Heart right ventricle (tissue), 16 donors: ENCODE data around the gene RWDD2A. TPM values are rescaled to one million over a fixed set of nuclear protein-coding genes. Genes with fewer than 3 reads are reported as not detected.
A peak's percentile ranks its signal among the peaks of the same experiment; 100 is the strongest.

Experiments used
- ATAC-seq, 8 donors: fragments of 200-7000 bp; cut with Tn5 transposase; one replicate each; pipeline ENCODE4 v1.9.1; 2020; ENCODE audit warnings: mild to moderate bottlenecking in 8 of 8, moderate library complexity in 8 of 8, moderate number of reproducible peaks in 1 of 8
- DNase-seq, 2 donors: peaks; one replicate each; pipeline ENCODE4 v3.0.0-alpha.2; 2020
- H3K27ac ChIP-seq, 10 donors: fragments of 200-600 bp; sonication (generic) in 2 of 10; one replicate each; pipeline versions ENCODE4 v1.5.0 to v1.8.0; 2020 to 2022; ENCODE audit warnings: mild to moderate bottlenecking in 3 of 10
- H3K27me3 ChIP-seq, 7 donors: fragments of 200-600 bp; one replicate each; pipeline ENCODE4 v1.8.0; 2021 to 2022; ENCODE audit warnings: mild to moderate bottlenecking in 2 of 7
- H3K36me3 ChIP-seq, 9 donors: fragments of 200-600 bp; sonication (generic) in 1 of 9; one replicate each; pipeline versions ENCODE4 v1.5.0 to v1.8.0; 2020 to 2022; ENCODE audit warnings: mild to moderate bottlenecking in 2 of 9
- H3K4me1 ChIP-seq, 9 donors: fragments of 200-600 bp; sonication (generic) in 1 of 9; one replicate each; pipeline versions ENCODE4 v1.5.0 to v1.8.0; 2020 to 2022; ENCODE audit warnings: mild to moderate bottlenecking in 4 of 9
- H3K4me3 ChIP-seq, 10 donors: fragments of 200-600 bp; sonication (generic) in 2 of 10; one replicate each; pipeline versions ENCODE4 v1.5.0 to v1.8.0; 2020 to 2022; ENCODE audit warnings: mild to moderate bottlenecking in 7 of 10, moderate library complexity in 2 of 10
- H3K9me3 ChIP-seq, 11 donors: fragments of 200-600 bp in 10 of 11; sonication (generic) in 2 of 11; one replicate each; pipeline versions ENCODE4 v1.5.0 to v1.8.0; 2013 to 2022; ENCODE audit warnings: mild to moderate bottlenecking in 2 of 11, control low read depth in 1 of 11, moderate library complexity in 1 of 11
- CTCF ChIP-seq, 9 donors: fragments of 200-600 bp; sonication (generic) in 2 of 9; IDR thresholded peaks; one replicate each; pipeline versions ENCODE4 v1.5.0 to v1.8.0; 2021 to 2022; ENCODE audit warnings: antibody characterized with exemption in 9 of 9, mild to moderate bottlenecking in 5 of 9, moderate library complexity in 1 of 9
- WGBS, 2 donors: extraction: QIAGEN DNeasy Blood & Tissue Kit; methylation state at CpG; one replicate each; pipeline ENCODE4 v1.1.7; 2013; ENCODE audit warnings: inconsistent platforms in 1 of 2; 5-methylcytosine and 5-hydroxymethylcytosine counted together
- intact Hi-C, 10 donors: fragments of 100-400 bp; cut with DNase I; formaldehyde crosslinking; loops; one replicate each; pipeline versions ENCODE4 v1.11.1 to v1.14.2; 2022
- long read RNA-seq, 3 donors: library from polyadenylated mRNA; unstranded; transcript quantifications; one replicate each; pipeline ENCODE4 v2.0.0, GENCODE V29; 2020 to 2021
- polyA plus RNA-seq, 2 donors: library from polyadenylated mRNA; stranded (reverse); fragments of 200-250 nt; gene quantifications; one replicate each; pipeline ENCODE4 v1.2.3, GENCODE V29; 2013
- total RNA-seq, 10 donors: library from RNA; stranded (reverse); fragmentation: NEBNext Ultra II Directional in 3 of 10; extraction: Animal tissue kit (Norgen Biotek cat#: 25700) in 3 of 10; gene quantifications; one replicate each; pipeline versions ENCODE4 v1.2.1 to v1.2.4, GENCODE V29; 2021 to 2023
- donor health status: Arrhythmogenic right ventricular cardiomyopathy.
- donor health status: ischemic (EF 13 %, LVEDD 7.1; RV severe dilation, severe dysfunction).
- donor health status: healthy with polysubstance abuse.
- donor health status: DM: no; HTN: yes; CAD: no.
- donor health status: DM: no; HTN: no; CAD: no.
- donor health status: ischemic (EF 25% LVEDD 6.9; RV normal size, moderate dysfunction).
- donor health status: ischemic (EF 25% LVEDD 5.7; RV mildly dilated, moderate dysfunction).
- donor health status: healthy.
- donor health status: DM: yes; HTN: yes; CAD: no.
- donor health status: Ischemic cardiomyopathy.
- donor health status: ischemic (EF 35%, LVEDD 5.7; RV mildly dilated, moderate dysfunction).
- donor health status: nonischemic (EF 11% LVEDD 7.7; RV severe dilation, severe dysfunction).
- donor health status: DM: yes; HTN: yes; CAD: no.
- donor health status: PGD.
- donor health status: ischemic (EF 29% LVEDD 5.4; RV normal size, mild dysfunction).
- donor health status: nonischemic (EF 23%, LVEDD 6.1; RV moderate dilation, normal function).

The RWDD2A gene
- total RNA-seq, result 1 to 10 TPM; 2.8 to 4.2 (median 3.4) TPM
- 1 to 10 TPM; 1.9 to 2.5 TPM for polyA plus RNA-seq
- long read RNA-seq, donor 1, partial matches to known transcripts, result 2 of 5 reads
- long read RNA-seq, donor 1, other reads (novel, unspliced or antisense), result 0 of 5 reads
- long read RNA-seq, donor 2, partial matches to known transcripts, result 1 of 5 reads
- long read RNA-seq, donor 2, other reads (novel, unspliced or antisense), result 4 of 5 reads
- long read RNA-seq, donor 3, transcript RWDD2A-201 (3 exons, 3,744 nt), result major isoform, 5 of 11 reads
- long read RNA-seq, donor 3, partial matches to known transcripts, result 2 of 11 reads
- long read RNA-seq, donor 3, other reads (novel, unspliced or antisense), result 4 of 11 reads

- peak within 1 kb of the TSS; percentile 67 to 92 (median 80) for H3K27ac ChIP-seq
- H3K4me1 ChIP-seq, result peaks cover 0 to 38% (median 22%) of the 10 kb centered on the region in 9 donors
- H3K4me3 ChIP-seq, result peak within 1 kb of the TSS; percentile 75 to 95 (median 88)
- TF ChIP-seq CTCF (IDR thresholded peaks at IDR 0.05), result peak in 1 of 9 donors; percentile 5
- WGBS, 2 donors, result 0% methylated on average over 83 to 88 of the region's 88 CpGs
- ATAC-seq, result peak; percentile 99 to 100 (median 100)
- intact Hi-C loops, result loop anchor here in 7 of 10 donors (1.0 to 10.0 kb wide), 5 partner anchors 122 to 948 kb away; partner anchors contain the start of genes DOP1A (in 4 of the 7), IBTK (in 4 of the 7) and UBE3D (in 4 of the 7)
- H3K36me3 ChIP-seq, result peaks cover 0 to 49% (median 5%) of the 10 kb centered on the region in 9 donors
- no peaks in the 10 kb centered on the region for H3K27me3 ChIP-seq
- H3K9me3 ChIP-seq, result no peaks in the 10 kb centered on the region
- DNase-seq, result peak; percentile 91 to 92
These were observed at the start of gene RWDD2A, which contains the start of gene PGM3 for GRCh38 chr6:83192871-83193746. Gene RWDD2A, plus strand, starts transcription at chr6:83193357. Its CDS starts 1,095 bp downstream, at chr6:83194452. Gene PGM3, minus strand, starts transcription at chr6:83193265. Its CDS starts 2,253 bp downstream, at chr6:83191012.

- H3K36me3 ChIP-seq, result peaks cover 0 to 100% (median 38%) of the 10 kb centered on the region in 9 donors
- intact Hi-C loops, result loop anchor here in 2 of 10 donors (10.0 kb wide), 2 partner anchors 936 to 946 kb away; no protein-coding TSS in a partner anchor
These were observed 42.0 kb upstream of the RWDD2A start for GRCh38 chr6:83151114-83151513.

GRCh38 chr6:83152913-83153312 lies 40.2 kb upstream of the RWDD2A start:
- no peak for TF ChIP-seq CTCF (IDR thresholded peaks at IDR 0.05)
- H3K27ac ChIP-seq, result no peak overlapping the region
- intact Hi-C loops, result loop anchor here in 2 of 10 donors (10.0 kb wide), 2 partner anchors 938 to 948 kb away; no protein-coding TSS in a partner anchor
- no peaks in the 10 kb centered on the region for H3K27me3 ChIP-seq
- no peaks in the 10 kb centered on the region for H3K9me3 ChIP-seq
- H3K36me3 ChIP-seq, result peaks cover 0 to 100% (median 29%) of the 10 kb centered on the region in 9 donors
- H3K4me1 ChIP-seq, result peaks cover 0 to 14% (median 0%) of the 10 kb centered on the region in 9 donors
- no peak overlapping the region for H3K4me3 ChIP-seq
- ATAC-seq (no peak), DNase-seq (no peak)
- 91 to 96% methylated on average over 1 of the region's 1 CpG for WGBS, 2 donors

More at GRCh38 chr6:83151114-83151513, 42.0 kb upstream of the RWDD2A start:
- no peak for TF ChIP-seq CTCF (IDR thresholded peaks at IDR 0.05)
- Histone ChIP-seq H3K27me3 (no peaks in the 10 kb centered on the region), H3K4me1 (peaks cover 0 to 10% (median 0%) of the 10 kb centered on the region in 9 donors), H3K4me3 (no peak overlapping the region), H3K27ac (no peak overlapping the region), H3K9me3 (no peaks in the 10 kb centered on the region)
- no peak for DNase-seq
- 92 to 94% methylated on average over 2 of the region's 2 CpGs for whole genome bisulfite sequencing, 2 donors
- no peak for ATAC-seq
